Suprapubic skin (tissue), 4 donors: Measurements from ENCODE around the gene ATP5F1B. TPM values are rescaled to one million over a fixed set of nuclear protein-coding genes. Genes with fewer than 3 reads are reported as not detected.
A peak's percentile ranks its signal among the peaks of the same experiment; 100 is the strongest.

ENCODE experiments used
- DNase-seq, 2 donors: peaks; one replicate each; pipeline ENCODE4 v3.0.0-alpha.2; 2019; ENCODE audit warnings: low spot score in 2 of 2
- H3K27ac ChIP-seq: fragments of 200-600 bp; sonication (generic); one replicate; pipeline ENCODE4 v1.5.1; 2019
- H3K27me3 ChIP-seq: fragments of 200-600 bp; sonication (generic); one replicate; pipeline ENCODE4 v1.5.1; 2019
- H3K36me3 ChIP-seq: fragments of 200-600 bp; sonication (generic); one replicate; pipeline ENCODE4 v1.5.1; 2019
- H3K4me1 ChIP-seq: fragments of 200-600 bp; sonication (generic); one replicate; pipeline ENCODE4 v1.5.1; 2019
- H3K4me3 ChIP-seq: fragments of 200-600 bp; sonication (generic); one replicate; pipeline ENCODE4 v1.5.1; 2019; ENCODE audit warnings: mild to moderate bottlenecking
- H3K9me3 ChIP-seq: fragments of 200-600 bp; sonication (generic); one replicate; pipeline ENCODE4 v1.5.1; 2019
- CTCF ChIP-seq, 2 donors: fragments of 200-600 bp in 1 of 2; fragments of 450-650 bp in 1 of 2; sonication (generic) in 1 of 2; IDR thresholded peaks; one replicate each; pipeline ENCODE4 v1.5.1; 2016 to 2019; ENCODE audit warnings: antibody characterized with exemption in 2 of 2, mild to moderate bottlenecking in 1 of 2, moderate library complexity in 1 of 2
- EP300 ChIP-seq: sonication (generic); formaldehyde crosslinking; IDR thresholded peaks from one replicate; pipeline ENCODE4 v1.6.1; 2017; ENCODE audit warnings: antibody characterized with exemption
- POLR2A ChIP-seq, 2 donors: fragments of 450-650 bp; IDR thresholded peaks; one replicate each; pipeline ENCODE4 v1.6.1; 2017; ENCODE audit warnings: antibody characterized with exemption in 2 of 2, mild to moderate bottlenecking in 2 of 2, moderate library complexity in 2 of 2
- POLR2AphosphoS5 ChIP-seq, 3 donors: sonication (generic); formaldehyde crosslinking; IDR thresholded peaks; one replicate each; pipeline ENCODE4 v1.6.1; 2017; ENCODE audit warnings: antibody characterized with exemption in 3 of 3
- WGBS: methylation state at CpG from one replicate; pipeline ENCODE4 v1.1.5; 2018; 5-methylcytosine and 5-hydroxymethylcytosine counted together
- total RNA-seq, 4 donors: library from RNA; depleted of rRNA; stranded (reverse); fragments of >200 nt; gene quantifications; one replicate each; pipeline ENCODE4 v1.1.0, GENCODE V29; 2016

ATP5F1B gene
- total RNA-seq, 4 donors from 2014 or later = 423 to 515 (median 438) TPM

- Histone ChIP-seq H3K36me3 (no peaks in the 10 kb centered on the region), H3K9me3 (no peaks in the 10 kb centered on the region), H3K4me3 (peak overlapping the region; percentile 77), H3K27ac (peak overlapping the region; percentile 90), H3K27me3 (no peaks in the 10 kb centered on the region), H3K4me1 (peaks cover 78% of the 10 kb centered on the region)
- peak; percentile 83 to 86 for DNase-seq
- TF ChIP-seq EP300 (no peak), CTCF (IDR thresholded peaks at IDR 0.05) (no peak), POLR2A (IDR thresholded peaks at IDR 0.05) (no peak), POLR2AphosphoS5 (IDR thresholded peaks at IDR 0.05) (no peak)
- WGBS = 4% methylated on average over 12 of the region's 13 CpGs
Observed at GRCh38 chr12:56631790-56632700, 13.7 kb downstream of the ATP5F1B start.

- Histone ChIP-seq H3K36me3 (peaks cover 1% of the 10 kb centered on the region), H3K4me3 (peak within 1 kb of the TSS; percentile 100), H3K4me1 (peaks cover 74% of the 10 kb centered on the region), H3K27me3 (no peaks in the 10 kb centered on the region), H3K27ac (peak within 1 kb of the TSS; percentile 98), H3K9me3 (no peaks in the 10 kb centered on the region)
- no peak for TF ChIP-seq EP300
- peak in 1 of 3 donors; percentile 22 for TF ChIP-seq POLR2AphosphoS5 (IDR thresholded peaks at IDR 0.05)
- WGBS = 0% methylated on average over 20 of the region's 31 CpGs
- peak; percentile 92 to 96 for DNase-seq
Observed at GRCh38 chr12:56630180-56630632, 15.6 kb downstream of the ATP5F1B start, which contains the start of gene BAZ2A. Gene BAZ2A, minus strand, starts transcription at chr12:56630326. Its CDS starts 12,796 bp downstream, at chr12:56617530.

GRCh38 chr12:56629459-56630179 lies 16.2 kb downstream of the ATP5F1B start:
- Histone ChIP-seq H3K4me3 (peak overlapping the region; percentile 100), H3K27me3 (no peaks in the 10 kb centered on the region), H3K4me1 (peaks cover 75% of the 10 kb centered on the region), H3K36me3 (peaks cover 3% of the 10 kb centered on the region), H3K9me3 (no peaks in the 10 kb centered on the region), H3K27ac (peak overlapping the region; percentile 98)
- 0% methylated on average over 26 of the region's 46 CpGs for WGBS
- peak in 1 of 2 donors; percentile 71 for DNase-seq
- TF ChIP-seq POLR2AphosphoS5 (IDR thresholded peaks at IDR 0.05) (no peak), POLR2A (IDR thresholded peaks at IDR 0.05) (no peak), CTCF (IDR thresholded peaks at IDR 0.05) (no peak), EP300 (no peak)

DNA sequence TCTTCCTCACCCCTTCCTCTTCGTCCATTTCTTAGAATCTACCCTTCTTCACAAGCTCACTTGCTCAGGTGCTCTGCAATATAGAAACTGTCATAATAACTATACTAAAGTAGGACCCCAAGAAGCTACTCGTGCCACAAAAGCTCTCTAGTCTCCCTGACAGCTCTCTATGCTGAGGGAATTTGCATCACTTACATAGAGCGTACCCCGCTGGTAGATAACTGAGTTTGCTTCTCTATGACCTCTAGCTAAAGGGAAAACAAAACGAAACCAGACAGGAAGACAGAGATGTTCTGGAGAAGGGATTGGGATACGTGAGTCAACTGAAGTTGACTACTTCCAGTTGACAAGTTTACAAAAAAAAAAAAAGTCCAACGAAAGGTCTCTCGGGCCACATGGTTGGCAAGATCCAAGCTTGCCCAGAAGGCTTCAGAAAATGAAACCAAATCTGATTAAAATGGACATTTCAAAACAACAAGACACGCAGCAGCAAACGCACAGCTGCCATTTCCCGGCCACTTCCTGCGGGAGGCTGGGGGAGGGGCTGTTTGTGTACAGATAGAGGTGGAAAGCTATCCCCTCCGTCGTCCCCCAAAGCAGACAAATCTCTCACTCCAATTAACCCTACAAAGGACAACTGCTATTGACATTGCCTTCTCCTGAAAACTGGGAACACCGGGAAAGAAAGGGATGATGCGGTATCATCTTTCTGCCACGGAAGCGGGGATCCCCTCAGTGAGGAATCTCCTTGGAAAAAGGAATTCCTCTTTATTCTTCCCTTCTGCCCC lies 16.9 kb downstream of the ATP5F1B start:
- 0% methylated on average over 18 of the region's 18 CpGs for WGBS
- H3K27ac ChIP-seq = peak overlapping the region; percentile 98
- H3K9me3 ChIP-seq = no peaks in the 10 kb centered on the region
- DNase-seq = peak in 1 of 2 donors; percentile 82
- H3K4me3 ChIP-seq = peak overlapping the region; percentile 100
- TF ChIP-seq POLR2AphosphoS5 (IDR thresholded peaks at IDR 0.05) (peak in 2 of 3 donors; percentile 14 to 56), CTCF (IDR thresholded peaks at IDR 0.05) (no peak), POLR2A (IDR thresholded peaks at IDR 0.05) (peak in 1 of 2 donors; percentile 41), EP300 (no peak)
- peaks cover 70% of the 10 kb centered on the region for H3K4me1 ChIP-seq
- no peaks in the 10 kb centered on the region for H3K27me3 ChIP-seq
- peaks cover 3% of the 10 kb centered on the region for H3K36me3 ChIP-seq

DNA sequence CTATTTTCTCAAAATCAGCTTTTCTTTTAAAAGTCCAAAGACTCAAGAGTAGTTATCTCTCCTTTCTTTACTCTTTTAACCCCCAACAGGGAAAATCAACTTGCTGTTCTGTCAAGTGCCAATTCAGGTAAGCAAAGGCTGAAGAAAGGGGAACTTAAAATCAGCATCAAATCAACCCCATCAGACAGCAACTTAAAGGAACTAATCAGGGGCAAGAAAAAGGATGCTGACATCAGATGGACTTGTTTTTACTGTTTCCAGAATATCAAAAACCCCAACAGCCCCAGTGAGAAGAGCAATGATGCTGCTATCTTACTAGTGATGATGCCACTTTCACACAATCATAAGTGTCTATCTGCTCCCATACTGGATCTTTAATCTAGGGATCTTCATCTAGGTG lies 19.1 kb downstream of the ATP5F1B start:
- DNase-seq = no peak
- Histone ChIP-seq H3K4me3 (no peak overlapping the region), H3K27me3 (no peaks in the 10 kb centered on the region), H3K9me3 (no peaks in the 10 kb centered on the region), H3K36me3 (peaks cover 6% of the 10 kb centered on the region), H3K4me1 (peaks cover 56% of the 10 kb centered on the region), H3K27ac (no peak overlapping the region)
- TF ChIP-seq POLR2A (IDR thresholded peaks at IDR 0.05) = no peak
- no peak for TF ChIP-seq POLR2AphosphoS5 (IDR thresholded peaks at IDR 0.05)
- TF ChIP-seq EP300 = no peak
- no peak for TF ChIP-seq CTCF (IDR thresholded peaks at IDR 0.05)
